Measurements from ENCODE around the gene FNBP1L. TPM values are rescaled to one million over a fixed set of nuclear protein-coding genes. Genes with fewer than 3 reads are reported as not detected.

Gene FNBP1L
- total and polyA plus RNA-seq, 2 experiments from 2014 or later = 56.3 to 132 TPM

GRCh38 chr1:93499533-93499932 lies 51.6 kb downstream of the FNBP1L start:
- Histone ChIP-seq H3K27me3 (ENCODE audit: insufficient read depth) (no peaks in the 10 kb centered on the region), H3K36me3 (ENCODE audit: insufficient read depth) (no peaks in the 10 kb centered on the region), H4K20me1 (replicated peaks; ENCODE audit: insufficient read depth) (peaks cover 41% of the 10 kb centered on the region), H3K4me1 (ENCODE audit: insufficient read depth) (peaks cover 11% of the 10 kb centered on the region; the same call in 1 of the 2 replicates), H3K27ac (ENCODE audit: low read depth) (peak overlapping the region; percentile 9; the same call in 1 of the 2 replicates), H3K4me2 (no peak overlapping the region), H2AFZ (no peak overlapping the region), H3K4me3 (no peak overlapping the region), H3F3A (replicated peaks; ENCODE audit: low read depth) (no peaks in the 10 kb centered on the region), H3K9me2 (ENCODE audit: insufficient read depth) (no peaks in the 10 kb centered on the region; the same call in 1 of the 2 replicates), H3K79me2 (replicated peaks; ENCODE audit: insufficient read depth) (peaks cover 100% of the 10 kb centered on the region)
- Mint-ChIP-seq H3K36me3 (ENCODE audit: low read depth) (peaks cover 36% of the 10 kb centered on the region), H3K4me1 (peaks cover 37% of the 10 kb centered on the region), H3K4me3 (no peak overlapping the region), H3K27me3 (ENCODE audit: insufficient read depth, low read depth, poor library complexity) (peaks cover 4% of the 10 kb centered on the region), H3K9me3 (no peaks in the 10 kb centered on the region; the same call in 2 of the 3 replicates), H3K27ac (no peak overlapping the region)
- TF ChIP-seq ZNF331 (CRISPR knock-in tag; IDR thresholded peaks at IDR 0.05; ENCODE audit: low read depth) (no peak), CTCF (conservative IDR thresholded peaks at IDR 0.05; ENCODE audit: low read depth in 2 of 2) (no peak), ZNF114 (CRISPR knock-in tag; IDR thresholded peaks at IDR 0.05) (no peak), EZH2 (IDR thresholded peaks at IDR 0.05; ENCODE audit: low read depth, unreplicated experiment) (no peak), CREB1 (CRISPR knock-in tag; IDR thresholded peaks at IDR 0.05; ENCODE audit: low read depth) (no peak), NANOG (IDR thresholded peaks at IDR 0.05; ENCODE audit: borderline replicate concordance) (no peak), STAT1 (IDR thresholded peaks at IDR 0.05; ENCODE audit: unreplicated experiment) (no peak), REST (IDR thresholded peaks at IDR 0.05; ENCODE audit: unreplicated experiment) (no peak), JUNB (IDR thresholded peaks at IDR 0.05; ENCODE audit: unreplicated experiment) (no peak), ETS1 (IDR thresholded peaks at IDR 0.05) (no peak), ZNF462 (CRISPR knock-in tag; IDR thresholded peaks at IDR 0.05) (no peak), EZH2phosphoT487 (IDR thresholded peaks at IDR 0.05; ENCODE audit: unreplicated experiment) (no peak), POLR2AphosphoS5 (IDR thresholded peaks at IDR 0.05; ENCODE audit: low read depth) (no peak)
- DNase-seq (ENCODE audit: low spot score) (no peak), ATAC-seq (no peak)
